Measurements from ENCODE around the gene RBP7.
A peak's percentile ranks its signal among the peaks of the same experiment; 100 is the strongest.

Gene RBP7

DNA sequence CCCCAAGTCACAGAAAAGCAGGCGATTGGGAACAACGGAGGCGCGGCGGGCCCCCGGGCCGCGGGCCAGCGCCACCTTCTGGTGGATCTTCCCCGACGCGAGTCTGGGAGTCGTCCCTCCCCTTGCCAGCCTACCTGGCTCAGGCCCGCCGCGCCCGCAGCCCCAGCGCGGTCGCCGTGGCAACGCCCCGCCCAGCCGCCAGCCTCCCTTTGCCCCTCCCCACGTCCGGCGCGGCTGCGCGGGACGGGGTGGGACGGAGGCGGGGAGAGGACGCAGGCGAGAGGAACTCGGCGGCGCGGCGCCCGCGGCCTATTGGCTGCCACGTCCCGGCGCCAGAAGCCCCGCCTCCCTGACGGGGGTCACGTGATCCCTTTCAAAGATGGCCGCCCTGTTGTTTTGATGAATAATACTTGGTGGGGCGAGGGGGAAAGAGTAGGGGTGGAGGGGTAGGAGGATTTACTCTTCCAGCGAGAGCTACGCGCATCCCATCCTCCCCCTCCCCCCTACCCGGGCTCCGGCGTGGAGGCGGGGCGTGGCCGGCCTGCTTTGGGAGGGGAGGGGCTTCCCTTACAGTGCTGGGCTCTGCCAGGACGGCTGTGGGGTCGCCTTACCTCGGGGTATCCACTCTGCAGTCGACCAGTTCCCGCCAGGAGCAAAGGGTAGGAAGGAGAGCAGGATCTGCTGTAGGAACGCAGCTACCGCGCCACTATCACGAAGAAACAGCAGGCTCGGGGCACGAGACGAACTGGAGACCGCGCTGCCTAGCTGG is 35.7 kb downstream of the RBP7 start, which contains the start of gene UBE4B:
UBE4B (plus strand) TSS at position 369 of the 769 bp plus-strand sequence. CDS start 713 bp downstream, outside the sequence.
- peak; percentile 99 for DNase-seq

GRCh38 chr1:10033359-10033845 is 36.4 kb downstream of the RBP7 start:
- DNase-seq, result peak; percentile 39

DNA sequence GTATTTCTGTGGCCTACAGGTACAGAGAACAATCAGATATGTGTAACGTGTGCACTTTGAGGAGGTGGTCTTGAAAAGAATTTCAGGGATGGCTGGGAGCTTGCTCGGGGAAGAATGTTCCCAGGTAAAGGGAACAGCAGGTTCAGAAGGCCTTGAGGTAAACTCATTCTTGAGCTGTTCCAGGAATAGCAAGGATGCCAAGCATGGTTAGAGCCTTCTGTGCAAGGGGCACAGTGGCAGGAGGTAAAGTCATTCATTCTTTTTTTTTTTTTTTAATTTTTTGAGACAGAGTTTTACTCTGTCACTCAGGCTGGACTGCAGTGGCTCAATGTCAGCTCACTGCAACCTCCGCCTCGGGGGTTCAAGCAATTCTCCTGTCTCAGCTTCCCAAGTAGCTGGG is 45.7 kb downstream of the RBP7 start:
- DNase-seq, result no peak

DNA sequence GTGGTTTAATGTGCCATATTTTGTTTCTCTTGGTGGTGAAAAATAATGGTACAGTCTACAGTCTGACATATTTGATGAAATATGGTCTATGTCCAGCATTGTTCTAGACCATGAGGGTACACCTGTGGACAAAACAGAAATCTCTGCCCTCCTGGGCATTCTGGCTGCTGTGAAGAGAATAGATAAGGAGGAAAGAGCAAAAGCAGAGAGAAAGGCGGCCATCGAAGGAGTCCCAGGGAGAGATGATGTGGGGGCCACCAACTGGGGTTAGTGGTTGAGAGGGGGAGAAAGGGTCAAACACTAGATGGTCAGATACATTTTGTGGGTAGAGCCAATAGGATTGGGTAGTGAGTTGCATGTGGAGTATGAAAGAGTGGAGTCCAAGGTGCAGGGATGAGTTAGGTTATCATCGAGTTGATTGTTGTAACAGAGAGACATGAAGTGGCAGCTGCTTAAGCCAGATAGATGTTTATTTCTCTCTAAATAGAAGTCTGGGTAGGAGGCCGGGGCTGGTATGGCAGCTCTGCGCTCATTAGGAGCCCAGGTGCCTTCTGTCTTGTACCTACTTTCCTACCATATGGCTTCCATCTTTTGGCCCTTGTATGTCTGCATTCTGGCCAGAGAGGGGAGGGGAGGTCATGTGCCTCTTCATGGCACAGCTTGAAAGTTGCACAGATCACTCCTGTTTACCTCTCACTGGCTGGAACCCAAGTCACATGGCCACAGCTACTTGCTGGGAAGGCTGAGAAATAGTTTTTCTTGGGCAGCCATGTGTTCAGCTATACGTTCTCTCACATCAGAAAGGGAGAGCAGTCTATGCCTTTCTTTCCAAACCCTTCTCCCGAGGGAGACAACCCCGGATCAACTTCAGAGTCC is 48.7 kb downstream of the RBP7 start:
- DNase-seq, result no peak

GRCh38 chr1:10046356-10047085 is 49.5 kb downstream of the RBP7 start:
- DNase-seq, result peak; percentile 27

DNA sequence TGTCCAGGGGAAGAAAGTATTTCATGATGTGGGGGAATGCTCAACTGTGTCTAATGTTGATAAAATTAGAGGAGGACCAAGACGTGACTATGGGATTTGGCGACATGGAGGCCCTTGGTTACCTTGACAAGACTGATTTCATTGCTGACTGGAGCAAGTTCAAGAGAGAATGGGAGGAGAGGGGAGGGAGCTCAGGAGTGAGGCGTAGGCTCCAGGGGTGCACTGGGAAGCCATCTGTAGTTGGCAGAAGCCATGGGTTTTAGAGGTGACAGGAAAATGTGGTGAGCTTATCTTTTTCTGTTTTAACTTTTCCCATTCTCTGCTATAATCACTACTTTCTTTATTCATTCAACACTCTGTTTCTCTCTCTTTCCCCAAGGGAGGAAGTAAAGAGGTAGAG is 51.6 kb downstream of the RBP7 start:
- DNase-seq, result no peak

DNA sequence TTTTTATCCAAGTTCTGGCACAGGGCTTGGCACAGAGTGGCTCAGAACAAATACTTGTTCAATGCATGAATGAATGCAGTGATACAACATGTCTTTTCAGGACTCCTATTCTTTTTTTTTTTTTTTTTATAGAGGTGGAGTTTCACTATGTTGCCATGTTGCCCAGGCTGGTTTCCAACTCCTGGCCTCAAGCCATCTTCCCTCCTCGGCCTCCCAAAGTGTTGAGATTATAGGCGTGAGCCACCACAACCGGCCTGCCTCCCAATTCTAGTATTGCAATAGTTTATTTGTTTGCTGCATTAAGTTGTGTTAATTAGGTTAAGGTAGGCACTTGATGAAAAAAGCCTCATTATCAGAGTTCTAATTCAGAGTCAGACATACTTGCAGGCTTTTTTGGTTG is 53.6 kb downstream of the RBP7 start:
- DNase-seq, result no peak

DNA sequence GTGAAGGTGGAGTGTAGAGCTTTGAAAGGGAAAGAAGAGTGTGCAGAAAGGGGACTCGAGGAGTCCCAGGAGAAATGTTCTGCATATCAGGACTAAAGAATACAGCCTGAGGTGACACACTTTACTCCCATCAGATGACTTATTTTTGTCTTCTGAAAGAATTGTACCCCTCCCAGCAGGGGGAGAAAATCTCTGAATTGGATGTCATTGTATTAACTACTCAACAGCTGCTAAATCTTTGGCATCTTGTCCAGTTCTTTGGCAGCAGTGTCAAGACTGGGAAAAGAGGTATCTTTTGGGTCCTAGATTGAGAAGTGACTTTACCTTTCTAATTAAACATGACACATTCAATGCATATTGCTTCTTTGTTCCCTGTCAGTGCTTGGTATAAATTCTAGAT is 54.6 kb downstream of the RBP7 start:
- DNase-seq, result no peak

- no peak for DNase-seq
Observed at GRCh38 chr1:10052347-10052746, 55.3 kb downstream of the RBP7 start.

- DNase-seq, result no peak
Observed at GRCh38 chr1:10054465-10054864, 57.4 kb downstream of the RBP7 start.

GRCh38 chr1:10056599-10056987 is 59.6 kb downstream of the RBP7 start:
- DNase-seq, result no peak

GRCh38 chr1:10057343-10057742 is 60.3 kb downstream of the RBP7 start:
- DNase-seq, result no peak

- no peak for DNase-seq
Observed at GRCh38 chr1:10057796-10058195, 60.8 kb downstream of the RBP7 start.

DNA sequence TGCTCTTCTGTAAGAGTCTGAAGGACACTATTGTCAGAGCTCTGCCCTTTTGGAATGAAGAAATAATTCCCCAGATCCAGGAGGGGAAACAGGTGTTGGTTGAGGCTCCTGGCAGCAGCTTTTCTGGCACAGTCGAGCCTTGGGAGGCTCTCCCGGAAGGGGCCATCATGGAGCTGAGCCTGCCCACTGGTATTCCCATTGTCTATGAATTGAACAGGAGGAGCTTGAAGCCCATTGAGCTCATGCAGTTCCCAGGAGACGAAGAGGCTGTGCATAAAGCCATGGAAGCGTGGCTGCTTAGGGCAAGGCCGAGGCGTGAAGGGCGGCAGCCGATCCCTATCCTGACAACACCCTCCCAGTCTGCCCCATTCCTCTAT is 62.3 kb downstream of the RBP7 start:
- DNase-seq, result no peak

- DNase-seq, result no peak
Observed at GRCh38 chr1:10060311-10061100, 63.5 kb downstream of the RBP7 start.

DNA sequence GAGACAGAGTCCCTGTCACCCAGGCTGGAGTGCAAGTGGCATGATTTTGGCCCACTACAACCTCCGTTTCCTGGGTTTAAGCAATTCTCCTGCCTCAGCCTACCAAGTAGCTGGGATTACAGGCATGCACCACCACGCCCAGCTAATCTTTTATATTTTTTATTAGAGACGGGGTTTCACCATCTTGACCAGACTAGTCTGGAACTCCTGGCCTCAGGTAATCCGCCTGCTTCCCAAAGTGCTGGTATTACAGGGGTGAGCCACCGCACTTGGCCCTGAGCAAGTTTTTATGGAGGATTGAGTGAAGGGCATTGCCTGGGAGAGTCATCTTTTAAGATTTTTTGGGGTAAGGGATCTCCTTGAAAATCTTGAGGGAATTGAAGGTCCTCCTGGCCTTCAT is 64.2 kb downstream of the RBP7 start:
- DNase-seq, result no peak

DNA sequence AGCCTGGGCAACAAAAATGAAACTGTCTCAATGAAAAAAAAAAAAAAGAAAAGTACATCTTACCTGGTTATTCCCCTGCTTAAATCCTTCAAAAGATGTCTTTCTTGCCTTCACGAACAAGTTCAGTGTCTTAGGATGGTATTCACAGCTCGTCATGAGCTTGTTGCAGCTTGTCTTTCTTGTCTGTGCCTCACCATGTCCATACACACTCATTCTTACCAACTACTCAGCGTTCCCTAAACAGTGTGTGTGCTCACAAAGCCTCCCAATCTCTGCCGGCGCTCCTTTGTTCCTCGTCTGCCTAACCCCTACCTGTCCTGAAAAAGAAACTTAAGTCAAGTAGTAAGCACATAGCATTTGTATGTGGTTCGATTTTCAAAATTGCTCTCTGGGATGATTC is 66.8 kb downstream of the RBP7 start:
- no peak for DNase-seq

GRCh38 chr1:10064416-10065343 is 67.7 kb downstream of the RBP7 start:
- no peak for DNase-seq

GRCh38 chr1:10065344-10065685 is 68.3 kb downstream of the RBP7 start:
- no peak for DNase-seq
